Measurements from ENCODE around the gene THBS3.
"Not testable (repeated sequence)": the region's sequence is repeated elsewhere in the genome, so short reads cannot be mapped to it uniquely, and the experiment has no call there.

THBS3 gene

GRCh38 chr1:155173478-155174323, 34.0 kb downstream of the THBS3 start, which contains the start of gene TRIM46:
Gene TRIM46 (plus strand): TSS chr1:155173849. CDS start chr1:155173967, 118 bp downstream.
- peak; percentile 55 for DNase-seq (ENCODE audit: low read depth)

DNA sequence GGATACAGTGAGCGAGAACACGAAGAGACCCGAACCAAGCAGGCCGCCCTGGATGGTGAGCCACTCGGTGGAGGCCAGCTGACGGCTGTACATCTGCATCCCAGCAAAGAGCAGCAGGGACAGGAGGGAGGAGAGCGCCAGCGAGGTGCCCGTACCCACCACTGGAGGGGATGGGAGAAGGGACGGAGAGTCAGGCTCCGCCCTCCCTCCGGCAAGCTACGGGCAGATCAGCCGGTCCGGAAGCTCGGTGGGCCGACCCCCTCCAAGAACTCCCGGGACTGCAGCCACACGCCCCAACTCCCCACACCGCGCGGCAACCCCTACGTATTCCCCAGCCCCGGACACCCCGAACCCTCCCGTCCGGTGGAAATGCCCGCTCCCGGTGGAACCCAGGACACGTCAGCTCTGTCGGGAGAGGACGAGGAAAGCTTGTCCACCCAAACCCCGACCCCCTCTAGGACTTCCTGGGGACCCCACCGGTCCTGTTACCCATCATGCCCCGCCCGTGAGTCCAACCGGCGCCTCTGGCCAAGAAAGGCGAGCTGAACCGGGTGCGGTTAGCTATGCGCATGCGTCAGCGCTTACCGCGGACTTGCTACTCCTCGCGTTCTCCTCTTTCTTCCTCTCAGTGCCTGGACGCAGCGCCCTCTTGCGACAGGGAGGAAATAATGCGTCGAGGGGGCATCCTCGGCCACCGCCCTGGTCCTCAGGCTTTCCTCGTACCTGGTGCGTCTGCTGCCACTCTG, 34.8 kb downstream of the THBS3 start, which contains the start of gene KRTCAP2:
Gene KRTCAP2 (minus strand): TSS at position 573 of the 746 bp plus-strand sequence. CDS start 80 bp downstream, at position 493.
- peak; percentile 91 for DNase-seq (ENCODE audit: low read depth)

DNA sequence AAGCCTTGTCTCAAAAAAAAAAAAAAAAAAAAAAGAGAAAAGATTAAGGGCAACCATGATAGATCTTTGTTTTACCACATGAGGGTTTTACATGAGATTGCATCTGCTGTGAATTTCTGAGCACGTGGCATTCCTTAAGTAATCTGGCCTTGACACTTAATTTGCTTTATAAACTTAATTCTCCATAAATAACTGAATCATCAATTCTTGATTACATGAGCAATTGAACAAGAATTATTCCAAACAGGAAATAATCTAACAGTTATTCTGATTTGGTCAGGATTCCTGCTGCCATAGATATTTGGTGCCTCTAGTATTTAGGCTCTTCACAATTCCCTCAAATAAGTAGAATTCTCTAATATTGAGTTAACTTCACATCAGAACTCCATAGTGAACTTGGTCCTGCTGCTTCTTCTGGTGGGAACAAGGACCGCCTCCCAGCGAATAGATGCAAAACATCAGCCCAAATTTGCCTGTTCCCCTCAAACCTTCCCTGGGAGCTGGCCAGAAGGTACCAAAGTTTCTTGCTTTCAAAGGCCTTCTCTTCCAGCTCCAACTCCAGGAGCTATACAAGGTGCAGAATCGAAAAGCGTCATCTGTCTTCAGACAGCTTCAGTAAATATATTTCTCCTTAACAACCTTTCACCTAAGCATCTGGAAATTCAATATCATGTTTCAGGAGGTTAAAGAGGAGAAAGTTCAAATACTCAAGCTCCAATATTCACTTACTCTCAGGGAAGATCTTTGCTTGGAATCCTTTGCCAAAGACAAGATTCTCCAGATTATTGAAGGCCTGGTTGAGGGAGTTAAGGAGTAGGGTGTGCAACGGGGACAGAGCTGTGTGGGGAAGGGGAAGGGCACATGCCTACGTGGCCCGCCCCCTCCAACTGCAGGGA, 35.6 kb downstream of the THBS3 start:
- DNase-seq (ENCODE audit: low read depth), result no peak

- DNase-seq (ENCODE audit: low read depth), result no peak
These were observed 36.9 kb downstream of the THBS3 start for GRCh38 chr1:155170806-155171205.

- DNase-seq (ENCODE audit: low read depth), result no peak
These were observed 37.5 kb downstream of the THBS3 start for GRCh38 chr1:155170101-155170785.

DNA sequence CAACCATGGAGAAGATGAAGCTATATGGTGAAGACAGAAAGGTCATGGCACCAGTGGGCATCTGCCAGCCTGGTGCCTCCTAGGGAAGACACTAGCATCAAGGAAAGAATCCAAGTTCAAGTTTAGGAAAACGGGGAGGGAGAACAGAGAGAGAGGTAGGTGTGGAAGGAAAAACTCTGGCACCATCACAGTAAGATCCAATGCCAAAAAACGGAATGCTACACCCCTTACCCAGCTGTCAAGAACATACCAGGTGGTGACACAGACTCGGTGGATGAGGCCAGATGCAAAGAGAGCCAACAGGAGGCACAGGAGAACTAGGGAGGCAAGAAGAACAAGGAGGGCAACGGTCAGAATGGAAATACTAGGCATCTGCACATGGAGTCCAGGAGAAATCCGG, 38.2 kb downstream of the THBS3 start:
- DNase-seq (ENCODE audit: low read depth), result no peak

DNA sequence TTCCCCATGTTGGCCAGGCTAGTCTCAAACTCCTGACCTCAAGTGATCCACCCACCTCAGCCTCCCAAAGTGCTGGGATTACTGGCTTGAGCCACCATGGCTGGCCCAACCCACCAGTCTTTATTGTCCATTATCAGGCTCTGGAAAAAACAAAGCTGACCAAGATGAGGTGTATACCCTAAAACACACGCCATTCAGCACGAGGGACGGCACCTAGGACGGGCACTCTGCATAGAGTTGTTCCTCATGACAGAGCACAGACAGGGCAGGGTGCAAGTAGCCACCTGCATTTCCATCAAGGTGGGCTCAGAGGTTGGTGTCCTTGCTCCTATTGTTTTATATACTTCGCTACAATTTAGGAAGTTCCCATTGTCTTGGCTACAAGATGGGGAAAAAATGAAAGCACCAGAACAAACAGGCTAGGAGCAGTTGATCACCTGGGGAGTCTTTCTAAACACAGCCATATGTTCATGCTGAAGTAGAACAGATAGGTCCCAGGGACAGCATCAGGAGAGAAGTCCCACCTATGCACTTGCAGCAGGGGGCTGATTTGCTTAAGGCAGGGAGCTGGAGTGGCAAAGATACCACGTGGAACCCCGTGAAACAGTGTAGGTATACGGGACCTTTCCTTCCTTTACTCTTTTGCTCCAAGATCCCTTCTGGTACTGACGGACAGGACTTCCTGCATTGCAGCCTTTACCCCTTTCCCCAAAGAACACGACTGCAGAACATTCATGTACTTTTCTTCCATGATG, 39.1 kb downstream of the THBS3 start:
- DNase-seq (ENCODE audit: low read depth), result no peak

GRCh38 chr1:155168105-155168445, 39.6 kb downstream of the THBS3 start:
- not testable (repeated sequence) for DNase-seq (ENCODE audit: low read depth)

- DNase-seq (ENCODE audit: low read depth), result peak; percentile 77
These were observed 40.3 kb downstream of the THBS3 start for GRCh38 chr1:155167166-155168104.

DNA sequence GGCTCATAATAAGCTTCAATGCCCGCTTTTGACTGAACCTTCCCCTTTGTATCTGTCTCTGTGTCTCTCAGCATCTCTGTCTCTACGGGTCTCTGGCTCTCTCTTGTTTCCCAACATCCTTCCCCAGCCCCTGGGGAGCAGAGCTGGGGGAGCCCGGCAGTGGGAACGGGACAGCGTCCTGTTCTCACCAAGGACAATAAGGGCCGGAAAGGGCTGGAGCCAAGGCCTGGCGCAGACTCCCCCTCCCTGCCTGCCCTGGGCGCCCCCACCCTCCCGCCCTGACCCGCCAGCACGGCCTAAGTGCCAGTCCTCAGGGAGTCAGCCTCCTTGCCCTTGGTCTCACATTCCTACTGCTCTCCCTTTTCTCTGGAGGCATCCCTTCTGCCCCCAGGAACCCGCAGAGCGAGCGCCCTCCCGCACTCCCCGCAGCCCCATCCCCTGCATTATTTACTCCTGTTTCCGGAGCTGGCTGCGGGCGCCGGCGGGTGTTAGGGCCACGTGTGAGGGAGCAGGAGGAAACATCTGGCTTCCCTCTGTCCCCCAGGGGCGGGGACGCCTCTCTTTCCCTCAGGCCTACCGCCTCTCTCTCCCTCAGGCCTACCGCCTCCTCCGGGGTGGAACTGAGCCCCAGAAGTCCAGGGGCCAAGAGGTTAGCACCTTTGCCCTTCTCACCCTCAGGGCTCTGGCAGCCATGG, 41.1 kb downstream of the THBS3 start:
- no peak for DNase-seq (ENCODE audit: low read depth)

- no peak for DNase-seq (ENCODE audit: low read depth)
These were observed 41.6 kb downstream of the THBS3 start for GRCh38 chr1:155166051-155166470.

- DNase-seq (ENCODE audit: low read depth), result not testable (repeated sequence)
These were observed 43.1 kb downstream of the THBS3 start for GRCh38 chr1:155164625-155165024.

GRCh38 chr1:155163785-155164184, 43.9 kb downstream of the THBS3 start:
- DNase-seq (ENCODE audit: low read depth), result not testable (repeated sequence)

DNA sequence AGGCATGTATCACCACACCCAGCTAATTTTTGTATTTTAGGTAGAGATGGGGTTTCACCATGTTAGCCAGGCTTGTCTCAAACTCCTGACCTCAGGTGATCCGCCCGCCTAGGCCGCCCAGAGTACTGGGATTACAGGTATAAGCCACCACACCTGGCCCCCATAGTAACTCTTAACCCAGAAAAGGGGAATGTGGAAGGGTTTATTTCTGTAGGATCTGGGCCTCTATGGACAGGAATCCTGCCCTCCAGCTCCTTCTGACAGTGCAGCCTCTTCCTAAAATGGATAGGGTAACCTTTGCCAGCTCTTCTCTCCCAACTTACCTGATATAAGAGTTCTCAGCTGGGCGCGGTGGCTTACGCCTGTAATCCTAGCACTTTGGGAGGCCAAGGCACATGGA, 45.1 kb downstream of the THBS3 start:
- DNase-seq (ENCODE audit: low read depth), result not testable (repeated sequence)

DNA sequence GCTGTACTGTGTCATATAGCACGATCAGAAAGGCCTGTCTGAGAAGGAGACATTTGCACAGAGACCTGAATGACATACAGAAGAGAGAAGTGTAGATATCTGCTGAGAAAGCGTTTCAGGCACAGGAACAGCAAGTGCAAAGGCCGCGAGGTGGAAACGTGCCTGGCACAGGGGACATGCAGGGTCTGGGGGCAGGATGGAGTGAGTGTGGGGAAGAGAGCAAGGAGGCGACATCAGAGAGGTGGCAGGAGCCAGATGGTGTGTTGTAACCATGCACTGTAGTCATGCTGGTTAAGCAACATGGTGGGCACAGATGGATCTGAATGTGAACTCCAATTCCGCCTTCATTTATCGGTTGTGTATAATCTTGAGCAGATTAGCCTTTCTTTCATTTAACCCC, 47.6 kb downstream of the THBS3 start:
- DNase-seq (ENCODE audit: low read depth), result no peak

DNA sequence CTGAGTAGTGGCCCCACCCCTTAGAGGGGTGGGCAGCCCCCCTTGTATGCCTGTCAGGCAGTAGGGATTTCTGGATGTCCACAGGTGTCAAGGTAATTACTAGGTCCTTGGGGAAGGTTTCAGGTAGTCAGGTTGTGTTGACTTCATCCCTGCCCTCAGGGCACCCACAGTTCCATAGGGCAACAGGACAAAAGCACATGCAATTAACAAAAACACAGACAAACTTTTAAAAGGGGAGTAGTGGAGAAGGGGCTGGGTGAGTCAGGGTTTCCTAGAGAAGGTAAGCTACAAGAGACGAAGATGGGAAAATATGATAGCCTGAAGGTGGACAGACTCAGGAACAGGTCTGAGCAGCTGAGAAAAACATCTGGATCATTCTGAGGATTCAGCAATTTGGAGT, 48.7 kb downstream of the THBS3 start:
- no peak for DNase-seq (ENCODE audit: low read depth)

DNA sequence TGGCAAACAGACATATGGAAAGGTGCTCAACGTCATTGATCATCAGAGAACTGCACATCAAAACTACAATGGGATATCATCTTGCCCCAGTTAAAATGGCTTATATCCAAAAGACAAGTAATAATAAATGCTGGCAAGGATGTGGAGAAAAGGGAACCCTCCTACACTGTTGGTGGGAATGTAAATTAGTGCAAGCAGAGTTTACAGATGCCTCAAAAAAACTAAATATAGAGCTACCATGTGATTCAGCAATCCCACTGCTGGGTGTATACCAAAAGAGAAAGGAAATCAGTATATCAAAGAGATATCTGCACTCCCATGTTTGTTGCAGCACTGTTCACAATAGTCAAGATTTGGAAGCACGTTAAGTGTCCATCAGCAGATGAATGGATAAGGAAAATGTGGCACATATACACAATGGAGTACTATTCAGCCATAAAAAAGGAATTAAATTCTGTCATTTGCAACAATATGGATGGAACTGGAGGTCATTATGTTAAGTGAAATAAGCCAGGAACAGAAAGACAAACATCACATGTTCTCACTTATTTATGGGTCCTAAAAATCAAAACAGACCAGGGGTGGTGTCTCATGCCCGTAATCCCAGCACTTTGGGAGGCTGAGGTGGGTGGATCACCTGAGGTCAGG, 51.6 kb downstream of the THBS3 start:
- DNase-seq (ENCODE audit: low read depth), result not testable (repeated sequence)
